Measurements from ENCODE around the gene ZNF366.

The ZNF366 gene

DNA sequence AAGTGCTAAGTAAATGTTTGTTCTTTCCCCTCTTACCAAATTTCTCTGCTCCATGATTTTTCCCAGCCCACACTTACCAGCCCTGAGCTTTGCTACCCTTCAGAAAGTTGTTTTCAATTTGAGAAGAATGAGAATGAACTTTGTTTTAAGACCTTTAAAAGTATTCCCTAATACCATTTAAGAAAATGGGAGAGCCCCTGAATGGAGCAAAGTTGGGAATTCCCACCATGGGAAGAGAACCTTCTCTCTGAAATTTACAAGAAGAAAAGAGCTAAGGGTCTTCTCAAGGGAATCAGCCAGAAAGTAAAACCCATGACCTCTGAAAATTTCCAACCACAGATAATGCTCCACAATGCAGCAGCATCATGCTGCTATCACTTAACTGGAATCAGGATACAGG, 17.7 kb downstream of the ZNF366 start:
- H3K79me2 ChIP-seq (ENCODE audit: control insufficient read depth, insufficient read depth, low read length, unreplicated experiment), result no peaks in the 10 kb centered on the region
- no peak overlapping the region for H3K4me3 ChIP-seq (ENCODE audit: low read depth, low read length)
- no peaks in the 10 kb centered on the region for H3K27me3 ChIP-seq (ENCODE audit: insufficient read depth, low read length)
- H3K4me1 ChIP-seq (ENCODE audit: control insufficient read depth, insufficient read depth, low read length, unreplicated experiment), result peaks cover 12% of the 10 kb centered on the region
- no peak overlapping the region for H3K27ac ChIP-seq (ENCODE audit: low read depth, low read length)
- no peaks in the 10 kb centered on the region for H3K36me3 ChIP-seq (ENCODE audit: insufficient read depth, low read length)
- no peak overlapping the region for H2AFZ ChIP-seq (ENCODE audit: low read length, unreplicated experiment)

DNA sequence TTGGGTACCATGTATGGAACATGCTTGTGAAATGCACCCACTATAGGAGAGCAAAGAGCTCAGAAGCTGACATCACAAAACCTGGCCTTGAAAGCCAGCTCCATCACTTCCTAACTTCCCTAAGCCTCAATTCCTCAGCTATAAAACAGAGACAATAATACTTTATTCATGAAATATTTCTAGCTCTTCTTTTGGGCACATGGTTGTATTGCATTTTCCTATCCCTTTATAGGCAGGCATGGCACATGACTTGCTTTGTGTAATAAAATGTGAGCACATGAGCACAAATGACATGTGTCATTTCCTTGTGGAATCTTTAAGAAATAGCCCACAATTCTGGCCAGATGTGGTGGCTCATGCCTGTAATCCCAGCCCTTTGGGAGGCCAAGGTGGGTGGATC, 18.5 kb downstream of the ZNF366 start:
- no peaks in the 10 kb centered on the region for H3K79me2 ChIP-seq (ENCODE audit: control insufficient read depth, insufficient read depth, low read length, unreplicated experiment)
- no peak overlapping the region for H3K4me3 ChIP-seq (ENCODE audit: low read depth, low read length)
- peaks cover 6% of the 10 kb centered on the region for H3K4me1 ChIP-seq (ENCODE audit: control insufficient read depth, insufficient read depth, low read length, unreplicated experiment)
- H3K27ac ChIP-seq (ENCODE audit: low read depth, low read length), result no peak overlapping the region
- H3K27me3 ChIP-seq (ENCODE audit: insufficient read depth, low read length), result no peaks in the 10 kb centered on the region
- H2AFZ ChIP-seq (ENCODE audit: low read length, unreplicated experiment), result no peak overlapping the region
- no peaks in the 10 kb centered on the region for H3K36me3 ChIP-seq (ENCODE audit: insufficient read depth, low read length)

DNA sequence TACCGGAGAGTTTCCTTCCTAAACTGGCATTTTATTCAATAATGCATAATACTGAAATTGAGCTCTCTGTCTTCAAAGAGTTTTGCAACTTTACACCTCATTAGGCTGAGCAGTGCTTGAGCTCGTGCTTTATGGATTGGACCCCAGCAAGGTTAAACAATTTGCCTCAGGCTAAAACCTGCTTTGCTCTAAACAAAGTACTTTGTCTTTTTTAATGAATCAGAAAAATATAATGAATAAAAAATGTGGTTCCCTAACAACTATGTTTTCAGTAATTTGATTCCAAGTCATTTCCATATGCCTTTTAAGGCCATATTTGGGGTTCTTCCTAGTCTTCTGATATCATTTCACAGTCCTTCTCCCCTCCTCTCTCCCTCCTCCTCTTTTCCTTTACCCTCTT, 20.0 kb downstream of the ZNF366 start:
- no peak overlapping the region for H3K4me3 ChIP-seq (ENCODE audit: low read depth, low read length)

DNA sequence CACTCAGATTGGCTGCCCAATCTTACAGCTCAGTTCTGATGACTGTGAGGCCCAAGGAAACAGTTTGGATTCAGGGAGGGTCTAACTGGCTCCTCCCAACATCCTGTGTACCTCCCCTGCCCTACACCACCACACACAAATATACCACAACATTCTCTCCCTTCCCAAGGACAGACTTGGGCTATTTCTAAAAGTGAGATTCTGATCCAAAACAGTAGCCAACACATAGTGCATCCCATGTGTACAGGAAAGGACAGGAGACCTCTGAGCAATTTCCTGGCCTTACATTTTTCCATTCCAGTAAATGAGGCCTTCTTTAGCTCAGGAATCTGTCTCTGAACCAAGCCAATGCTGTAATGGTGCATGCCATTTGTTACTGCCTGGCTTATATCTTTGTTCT, 20.8 kb downstream of the ZNF366 start:
- Histone ChIP-seq H3K36me3 (ENCODE audit: insufficient read depth, low read length) (no peaks in the 10 kb centered on the region), H3K27me3 (ENCODE audit: insufficient read depth, low read length) (no peaks in the 10 kb centered on the region), H2AFZ (ENCODE audit: low read length, unreplicated experiment) (no peak overlapping the region), H3K79me2 (ENCODE audit: control insufficient read depth, insufficient read depth, low read length, unreplicated experiment) (no peaks in the 10 kb centered on the region), H3K4me3 (ENCODE audit: low read depth, low read length) (no peak overlapping the region), H3K27ac (ENCODE audit: low read depth, low read length) (no peak overlapping the region), H3K4me1 (ENCODE audit: control insufficient read depth, insufficient read depth, low read length, unreplicated experiment) (peaks cover 6% of the 10 kb centered on the region)

More for the DNA sequence above, 20.0 kb downstream of the ZNF366 start:
- no peak overlapping the region for H2AFZ ChIP-seq (ENCODE audit: low read length, unreplicated experiment)
- H3K27ac ChIP-seq (ENCODE audit: low read depth, low read length), result no peak overlapping the region
- no peaks in the 10 kb centered on the region for H3K79me2 ChIP-seq (ENCODE audit: control insufficient read depth, insufficient read depth, low read length, unreplicated experiment)
- no peaks in the 10 kb centered on the region for H3K36me3 ChIP-seq (ENCODE audit: insufficient read depth, low read length)
- peaks cover 6% of the 10 kb centered on the region for H3K4me1 ChIP-seq (ENCODE audit: control insufficient read depth, insufficient read depth, low read length, unreplicated experiment)
- no peaks in the 10 kb centered on the region for H3K27me3 ChIP-seq (ENCODE audit: insufficient read depth, low read length)

DNA sequence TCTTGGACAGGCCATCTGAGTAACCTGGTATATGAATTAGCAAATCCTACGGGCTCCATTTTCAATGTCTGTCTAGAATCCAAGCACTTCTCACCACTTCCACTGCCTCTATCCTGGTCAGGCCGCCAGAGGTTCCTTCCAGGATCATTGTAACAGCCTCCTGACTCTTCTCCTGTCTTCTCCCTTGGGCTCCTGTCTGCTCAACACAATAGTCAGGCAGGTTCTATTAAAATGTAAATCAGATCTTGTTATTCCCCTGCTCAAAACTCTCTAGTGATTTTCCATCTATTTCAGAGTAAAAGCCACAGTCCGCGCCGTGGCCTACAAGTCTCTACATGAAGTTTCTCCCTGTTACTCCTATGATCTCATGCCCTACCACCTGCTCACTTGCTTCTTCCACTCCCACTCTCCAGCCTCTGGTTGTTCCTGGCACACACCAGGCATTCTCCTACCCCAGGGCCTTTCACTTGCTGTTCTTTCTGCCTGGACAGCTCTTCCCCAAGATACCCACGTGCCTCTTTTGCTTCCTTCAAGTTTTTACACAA, 21.7 kb downstream of the ZNF366 start:
- H2AFZ ChIP-seq (ENCODE audit: low read length, unreplicated experiment), result no peak overlapping the region
- H3K27me3 ChIP-seq (ENCODE audit: insufficient read depth, low read length), result no peaks in the 10 kb centered on the region

DNA sequence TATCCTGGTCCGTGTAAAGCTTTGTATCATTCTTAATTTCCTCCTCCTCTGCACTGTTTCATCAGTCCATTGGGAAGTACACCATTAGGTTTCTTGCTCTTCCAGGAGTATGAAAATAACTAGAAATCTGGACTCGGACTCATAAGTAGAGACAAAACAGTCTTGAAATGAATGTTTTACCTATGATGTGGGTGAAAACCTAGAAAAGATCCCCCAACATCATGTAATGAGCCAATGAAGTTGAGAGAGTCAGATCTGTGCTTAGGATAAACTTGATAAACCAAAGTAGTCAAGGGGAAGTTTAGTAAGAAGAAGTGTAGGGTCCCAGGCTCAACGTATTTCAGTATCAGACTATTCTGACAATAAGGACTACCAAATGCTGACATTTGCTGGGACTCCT, 25.2 kb downstream of the ZNF366 start:
- Histone ChIP-seq H3K27me3 (ENCODE audit: insufficient read depth, low read length) (no peaks in the 10 kb centered on the region), H3K79me2 (ENCODE audit: control insufficient read depth, insufficient read depth, low read length, unreplicated experiment) (no peaks in the 10 kb centered on the region), H3K36me3 (ENCODE audit: insufficient read depth, low read length) (no peaks in the 10 kb centered on the region), H3K4me3 (ENCODE audit: low read depth, low read length) (no peak overlapping the region), H3K27ac (ENCODE audit: low read depth, low read length) (no peak overlapping the region), H2AFZ (ENCODE audit: low read length, unreplicated experiment) (no peak overlapping the region), H3K4me1 (ENCODE audit: control insufficient read depth, insufficient read depth, low read length, unreplicated experiment) (peaks cover 6% of the 10 kb centered on the region)

More for the DNA sequence above, 21.7 kb downstream of the ZNF366 start:
- Histone ChIP-seq H3K27ac (ENCODE audit: low read depth, low read length) (no peak overlapping the region), H3K4me3 (ENCODE audit: low read depth, low read length) (no peak overlapping the region), H3K36me3 (ENCODE audit: insufficient read depth, low read length) (no peaks in the 10 kb centered on the region), H3K79me2 (ENCODE audit: control insufficient read depth, insufficient read depth, low read length, unreplicated experiment) (no peaks in the 10 kb centered on the region), H3K4me1 (ENCODE audit: control insufficient read depth, insufficient read depth, low read length, unreplicated experiment) (peaks cover 6% of the 10 kb centered on the region)

DNA sequence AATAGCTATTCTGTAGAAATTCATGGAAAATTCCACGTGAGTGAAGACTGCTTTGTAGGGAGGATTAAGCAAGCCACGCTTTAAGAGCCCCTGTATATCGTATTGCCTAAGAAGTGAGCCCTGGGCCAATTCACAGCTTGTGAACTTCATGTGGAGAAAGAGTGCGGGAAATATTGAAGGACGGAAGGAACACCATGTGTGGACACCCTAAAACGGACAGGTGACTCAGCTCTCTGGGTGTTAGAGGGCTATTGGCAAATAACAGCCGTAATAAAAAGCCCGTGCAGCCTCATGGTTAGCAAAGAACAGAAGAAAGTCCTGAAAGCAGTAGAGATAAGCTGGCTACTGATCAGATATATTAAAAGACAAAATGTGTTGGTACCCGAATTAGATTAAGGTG, 26.4 kb downstream of the ZNF366 start:
- Histone ChIP-seq H3K27ac (ENCODE audit: low read depth, low read length) (no peak overlapping the region), H3K27me3 (ENCODE audit: insufficient read depth, low read length) (no peaks in the 10 kb centered on the region), H2AFZ (ENCODE audit: low read length, unreplicated experiment) (no peak overlapping the region), H3K36me3 (ENCODE audit: insufficient read depth, low read length) (no peaks in the 10 kb centered on the region), H3K4me1 (ENCODE audit: control insufficient read depth, insufficient read depth, low read length, unreplicated experiment) (no peaks in the 10 kb centered on the region), H3K79me2 (ENCODE audit: control insufficient read depth, insufficient read depth, low read length, unreplicated experiment) (no peaks in the 10 kb centered on the region), H3K4me3 (ENCODE audit: low read depth, low read length) (no peak overlapping the region)

DNA sequence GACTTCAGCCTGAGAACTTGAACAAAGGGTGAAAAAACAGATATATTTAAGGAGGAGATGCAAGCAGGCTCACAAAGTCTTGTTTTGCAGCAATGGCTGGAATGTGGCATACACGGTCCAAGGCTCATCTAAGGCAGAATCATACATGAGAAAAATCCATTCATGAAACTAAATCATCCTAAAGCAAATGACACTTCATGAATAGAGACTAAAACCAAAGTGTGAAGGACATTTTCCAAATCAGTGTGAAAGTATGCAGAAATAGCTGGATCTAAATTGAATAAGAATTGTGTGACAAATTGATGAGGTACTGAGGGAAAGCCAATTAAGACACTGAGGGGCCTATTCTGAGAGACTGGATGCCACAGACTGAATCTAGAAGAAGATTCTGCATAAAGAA, 27.3 kb downstream of the ZNF366 start:
- Histone ChIP-seq H3K79me2 (ENCODE audit: control insufficient read depth, insufficient read depth, low read length, unreplicated experiment) (no peaks in the 10 kb centered on the region), H2AFZ (ENCODE audit: low read length, unreplicated experiment) (no peak overlapping the region), H3K27me3 (ENCODE audit: insufficient read depth, low read length) (no peaks in the 10 kb centered on the region), H3K4me1 (ENCODE audit: control insufficient read depth, insufficient read depth, low read length, unreplicated experiment) (no peaks in the 10 kb centered on the region), H3K36me3 (ENCODE audit: insufficient read depth, low read length) (no peaks in the 10 kb centered on the region), H3K27ac (ENCODE audit: low read depth, low read length) (no peak overlapping the region), H3K4me3 (ENCODE audit: low read depth, low read length) (no peak overlapping the region)

DNA sequence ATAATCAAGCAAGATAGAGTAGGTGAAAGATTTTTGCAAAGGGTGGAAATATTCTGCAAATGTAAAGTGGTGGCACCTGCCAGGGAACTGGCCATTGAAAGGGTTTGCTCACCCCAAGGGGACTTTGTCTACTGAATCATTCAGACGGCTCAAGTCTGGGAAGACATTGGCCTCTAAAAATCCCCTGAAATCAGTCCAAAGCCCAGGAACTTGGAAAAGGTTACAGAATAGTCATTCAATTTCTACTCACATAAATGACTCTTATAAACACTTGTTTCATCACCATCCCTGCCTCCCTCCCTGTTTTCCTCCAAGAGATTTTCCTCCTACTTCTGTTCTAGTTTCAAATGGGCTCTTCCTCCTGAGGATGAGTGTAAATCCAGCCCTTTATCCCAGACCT, 28.5 kb downstream of the ZNF366 start:
- H3K4me3 ChIP-seq (ENCODE audit: low read depth, low read length), result no peak overlapping the region
- H3K79me2 ChIP-seq (ENCODE audit: control insufficient read depth, insufficient read depth, low read length, unreplicated experiment), result no peaks in the 10 kb centered on the region
- no peaks in the 10 kb centered on the region for H3K4me1 ChIP-seq (ENCODE audit: control insufficient read depth, insufficient read depth, low read length, unreplicated experiment)
- H3K36me3 ChIP-seq (ENCODE audit: insufficient read depth, low read length), result no peaks in the 10 kb centered on the region
- no peak overlapping the region for H3K27ac ChIP-seq (ENCODE audit: low read depth, low read length)
- no peaks in the 10 kb centered on the region for H3K27me3 ChIP-seq (ENCODE audit: insufficient read depth, low read length)
- H2AFZ ChIP-seq (ENCODE audit: low read length, unreplicated experiment), result no peak overlapping the region

DNA sequence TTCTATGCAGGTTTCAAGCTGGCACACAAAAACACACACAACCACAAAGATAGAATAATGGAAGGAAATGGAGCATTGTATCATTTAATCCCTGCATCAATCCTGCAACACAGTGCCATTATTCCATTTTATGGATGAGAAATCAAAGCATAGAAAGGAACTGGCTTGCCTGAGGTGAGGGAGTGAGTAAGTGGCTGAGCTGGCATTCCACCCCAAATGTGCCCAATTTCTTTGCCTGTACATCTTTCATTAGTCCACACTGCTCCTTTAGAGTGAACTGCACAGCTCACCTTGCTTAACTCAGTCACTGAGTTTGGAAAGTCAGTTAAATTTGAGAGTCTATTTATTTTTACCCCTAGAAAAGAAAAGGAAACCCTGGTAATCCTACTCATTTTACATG, 28.9 kb downstream of the ZNF366 start:
- H3K4me3 ChIP-seq (ENCODE audit: low read depth, low read length), result no peak overlapping the region
- H2AFZ ChIP-seq (ENCODE audit: low read length, unreplicated experiment), result no peak overlapping the region
- no peaks in the 10 kb centered on the region for H3K4me1 ChIP-seq (ENCODE audit: control insufficient read depth, insufficient read depth, low read length, unreplicated experiment)
- no peaks in the 10 kb centered on the region for H3K79me2 ChIP-seq (ENCODE audit: control insufficient read depth, insufficient read depth, low read length, unreplicated experiment)
- H3K27me3 ChIP-seq (ENCODE audit: insufficient read depth, low read length), result no peaks in the 10 kb centered on the region
- no peak overlapping the region for H3K27ac ChIP-seq (ENCODE audit: low read depth, low read length)
- no peaks in the 10 kb centered on the region for H3K36me3 ChIP-seq (ENCODE audit: insufficient read depth, low read length)

DNA sequence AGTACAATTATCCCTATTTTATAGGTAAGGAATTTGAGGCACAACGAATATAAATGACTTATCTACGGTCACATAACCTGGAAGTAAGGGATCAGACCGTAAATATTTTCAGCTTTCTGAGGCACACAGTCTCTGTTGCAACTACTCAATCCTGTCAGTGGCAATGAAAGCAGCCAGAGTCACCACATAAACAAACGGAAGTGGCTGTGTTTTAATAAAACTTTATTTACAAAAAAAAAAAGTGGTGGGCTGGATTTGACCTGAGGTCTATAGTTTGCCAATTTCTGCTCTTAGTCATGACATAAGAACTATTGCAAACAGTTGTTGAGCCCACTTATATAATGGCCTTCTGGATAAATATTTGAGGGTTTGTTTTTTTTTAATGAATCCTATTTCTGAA, 29.6 kb downstream of the ZNF366 start:
- Histone ChIP-seq H3K4me3 (ENCODE audit: low read depth, low read length) (no peak overlapping the region), H2AFZ (ENCODE audit: low read length, unreplicated experiment) (no peak overlapping the region), H3K27ac (ENCODE audit: low read depth, low read length) (no peak overlapping the region), H3K36me3 (ENCODE audit: insufficient read depth, low read length) (no peaks in the 10 kb centered on the region), H3K27me3 (ENCODE audit: insufficient read depth, low read length) (no peaks in the 10 kb centered on the region), H3K4me1 (ENCODE audit: control insufficient read depth, insufficient read depth, low read length, unreplicated experiment) (peaks cover 3% of the 10 kb centered on the region), H3K79me2 (ENCODE audit: control insufficient read depth, insufficient read depth, low read length, unreplicated experiment) (no peaks in the 10 kb centered on the region)
